SHP77 treated with DMSO at 0.1 percent for 48 hours (cell line): Measurements from ENCODE around the gene FCHSD2.
"Not testable (repeated sequence)": the region's sequence is repeated elsewhere in the genome, so short reads cannot be mapped to it uniquely, and the experiment has no call there.

Experiments used
- DNase-seq: peaks from one replicate; lab custom pipeline; 2025; lab: John Stamatoyannopoulos, UW

Gene FCHSD2

GRCh38 chr11:73151416-73151815 is 9.3 kb upstream of the FCHSD2 start:
- DNase-seq, result no peak

GRCh38 chr11:73149105-73149504 is 7.0 kb upstream of the FCHSD2 start:
- DNase-seq, result no peak

- no peak for DNase-seq
Measured at GRCh38 chr11:73147771-73148681, 5.9 kb upstream of the FCHSD2 start.

GRCh38 chr11:73145986-73146575 is 4.0 kb upstream of the FCHSD2 start:
- DNase-seq, result no peak

- peak; percentile 68 for DNase-seq
Measured at GRCh38 chr11:73143126-73143838, 1.2 kb upstream of the FCHSD2 start.

- no peak for DNase-seq
Measured at GRCh38 chr11:73141309-73142127, 600 bp downstream of the FCHSD2 start.

- no peak for DNase-seq
Measured at GRCh38 chr11:73141031-73141308, 1.1 kb downstream of the FCHSD2 start.

- peak; percentile 33 for DNase-seq
Measured at GRCh38 chr11:73140213-73141030, 1.7 kb downstream of the FCHSD2 start.

- no peak for DNase-seq
Measured at GRCh38 chr11:73139476-73140198, 2.5 kb downstream of the FCHSD2 start.

- DNase-seq, result no peak
Measured at GRCh38 chr11:73137944-73138274, 4.2 kb downstream of the FCHSD2 start.

GRCh38 chr11:73137262-73137943 is 4.7 kb downstream of the FCHSD2 start:
- DNase-seq, result no peak

GRCh38 chr11:73136722-73137121 is 5.4 kb downstream of the FCHSD2 start:
- DNase-seq, result not testable (repeated sequence)

- DNase-seq, result no peak
Measured at GRCh38 chr11:73135346-73136284, 6.5 kb downstream of the FCHSD2 start.

GRCh38 chr11:73132349-73132748 is 9.8 kb downstream of the FCHSD2 start:
- DNase-seq, result not testable (repeated sequence)

GRCh38 chr11:73130181-73130580 is 11.9 kb downstream of the FCHSD2 start:
- DNase-seq, result no peak

GRCh38 chr11:73129198-73129597 is 12.9 kb downstream of the FCHSD2 start:
- no peak for DNase-seq

GRCh38 chr11:73126804-73127480 is 15.2 kb downstream of the FCHSD2 start:
- DNase-seq, result no peak

- no peak for DNase-seq
Measured at GRCh38 chr11:73124800-73125199, 17.3 kb downstream of the FCHSD2 start.
